Right hindlimb (tissue), 1 donor: ENCODE results near the gene USP17L30.
A peak's percentile ranks its signal among the peaks of the same experiment; 100 is the strongest.
"Not testable (repeated sequence)": the region's sequence is repeated elsewhere in the genome, so short reads cannot be mapped to it uniquely, and the experiment has no call there.

ENCODE experiments used
- DNase-seq: peaks from one replicate; pipeline ENCODE4 v3.0.0-alpha.2; 2018

Gene USP17L30

GRCh38 chr4:9362829-9363228 lies at the start of gene USP17L30:
USP17L30 (plus strand) TSS chr4:9363129; CDS start chr4:9363129, 0 bp downstream.
- not testable (repeated sequence) for DNase-seq

GRCh38 chr4:9324191-9324590 lies 38.7 kb upstream of the USP17L30 start:
- not testable (repeated sequence) for DNase-seq

GRCh38 chr4:9324865-9325264 lies 38.1 kb upstream of the USP17L30 start, which contains the start of gene USP17L24:
USP17L24 (plus strand) TSS chr4:9325165; CDS start chr4:9325165, 0 bp downstream.
- DNase-seq, result not testable (repeated sequence)

GRCh38 chr4:9329611-9330010 lies 33.3 kb upstream of the USP17L30 start, which contains the start of gene USP17L25:
USP17L25 (plus strand) TSS chr4:9329911; CDS start chr4:9329911, 0 bp downstream.
- DNase-seq, result not testable (repeated sequence)

- DNase-seq, result not testable (repeated sequence)
Observed at GRCh38 chr4:9334358-9334757, 28.6 kb upstream of the USP17L30 start, which contains the start of gene USP17L26. USP17L26 (plus strand) TSS chr4:9334658; CDS start chr4:9334658, 0 bp downstream.

- DNase-seq, result not testable (repeated sequence)
Observed at GRCh38 chr4:9339103-9339502, 23.8 kb upstream of the USP17L30 start, which contains the start of gene USP17L5. USP17L5 (plus strand) TSS chr4:9339403; CDS start chr4:9339403, 0 bp downstream.

- DNase-seq, result not testable (repeated sequence)
Observed at GRCh38 chr4:9343848-9344247, 19.1 kb upstream of the USP17L30 start, which contains the start of gene USP17L27. USP17L27 (plus strand) TSS chr4:9344148; CDS start chr4:9344148, 0 bp downstream.

- not testable (repeated sequence) for DNase-seq
Observed at GRCh38 chr4:9348593-9348992, 14.3 kb upstream of the USP17L30 start, which contains the start of gene USP17L28. USP17L28 (plus strand) TSS chr4:9348893; CDS start chr4:9348893, 0 bp downstream.

GRCh38 chr4:9350866-9351265 lies 12.1 kb upstream of the USP17L30 start:
- DNase-seq, result not testable (repeated sequence)

- DNase-seq, result not testable (repeated sequence)
Observed at GRCh38 chr4:9353338-9353737, 9.6 kb upstream of the USP17L30 start, which contains the start of gene USP17L29. USP17L29 (plus strand) TSS chr4:9353638; CDS start chr4:9353638, 0 bp downstream.

- not testable (repeated sequence) for DNase-seq
Observed at GRCh38 chr4:9379881-9380280, 17.0 kb downstream of the USP17L30 start.

- peak; percentile 31 for DNase-seq
Observed at GRCh38 chr4:9381012-9381534, 18.1 kb downstream of the USP17L30 start.

- no peak for DNase-seq
Observed at GRCh38 chr4:9384126-9384525, 21.2 kb downstream of the USP17L30 start.

- DNase-seq, result not testable (repeated sequence)
Observed at GRCh38 chr4:9389001-9389400, 26.1 kb downstream of the USP17L30 start.

GRCh38 chr4:9405774-9406173 lies 42.8 kb downstream of the USP17L30 start:
- not testable (repeated sequence) for DNase-seq

GRCh38 chr4:9406491-9406890 lies 43.6 kb downstream of the USP17L30 start:
- DNase-seq, result not testable (repeated sequence)

- DNase-seq, result no peak
Observed at GRCh38 chr4:9409793-9410192, 46.9 kb downstream of the USP17L30 start.
